HCT116 (cell line): ENCODE measurements around the gene MEIKIN. TPM values are rescaled to one million over a fixed set of nuclear protein-coding genes. Genes with fewer than 3 reads are reported as not detected.

ENCODE experiments used
- ATAC-seq: fragments of 200-7000 bp; cut with Tn5 transposase; 2 replicates; pipeline ENCODE4 v1.9.1; 2020; ENCODE audit warnings: mild to moderate bottlenecking, moderate library complexity
- BruUV-seq: library from RNA; stranded (reverse); fragments of 400-500 nt; replicated peaks from 2 replicates; lab custom pipeline; 2021; lab: Mats Ljungman, UMichigan
- CTCF ChIA-PET: fragments of 300-600 bp; sonication (Branson Sonifier 250); formaldehyde crosslinking; loops from one replicate; lab custom pipeline; 2021; ENCODE audit warnings: antibody characterized with exemption; lab: Charles Lee
- POLR2A ChIA-PET: fragments of 300-600, 350-600 bp; sonication (Branson Sonifier 250); formaldehyde crosslinking; loops from one replicate; lab custom pipeline; 2021; ENCODE audit warnings: antibody characterized with exemption; lab: Charles Lee
- RAD21 ChIA-PET, 2 experiments: fragments of 300-600 bp; sonication (Branson Sonifier 250); formaldehyde crosslinking; loops; one replicate each; lab custom pipeline; 2023; ENCODE audit warnings: low total read pairs in 2 of 2; ENCODE audit not compliant: uncharacterized antibody in 2 of 2, unreplicated experiment in 2 of 2, low non-redundant PET in 1 of 2; lab: Charles Lee
- DNase-seq: peaks from one replicate; pipeline ENCODE4 v3.0.0-alpha.2; 2010; ENCODE audit warnings: low read depth, low spot score
- H2AFZ ChIP-seq: fragments of 200-600 bp; shearing (Covaris generic), sonication (generic); 2 replicates; pipeline ENCODE4 v1.6.1; 2017; ENCODE audit warnings: low read depth, mixed run types, mixed read lengths, antibody characterized with exemption, low read length; ENCODE audit not compliant: poor library complexity, severe bottlenecking
- H3K27ac ChIP-seq: 2 replicates; pipeline ENCODE4 v1.5.1; 2012; ENCODE audit warnings: low read depth, low read length
- H3K27me3 ChIP-seq: fragments of 200-600 bp; sonication (generic); 2 replicates; pipeline ENCODE4 v1.6.1; 2016; ENCODE audit warnings: mixed run types, low read length, mixed read lengths; ENCODE audit not compliant: insufficient read depth
- H3K36me3 ChIP-seq, 2 experiments: fragments of 200-500 bp in 1 of 2; fragments of 200-600 bp in 1 of 2; sonication (Bioruptor generic) in 1 of 2; sonication (generic) in 1 of 2; 2 replicates each; pipeline versions ENCODE4 v1.5.1 to v1.6.1; 2014 to 2016; ENCODE audit warnings: low read length in 2 of 2, inconsistent platforms in 1 of 2, mixed read lengths in 1 of 2, mixed run types in 1 of 2; ENCODE audit not compliant: insufficient read depth in 2 of 2, control insufficient read depth in 1 of 2
- H3K4me1 ChIP-seq, 2 experiments: fragments of 200-600 bp in 1 of 2; sonication (generic) in 1 of 2; 2 replicates each; pipeline versions ENCODE4 v1.5.1 to v1.6.1; 2012 to 2017; ENCODE audit warnings: low read length in 2 of 2, inconsistent platforms in 1 of 2, mild to moderate bottlenecking in 1 of 2, mixed read lengths in 1 of 2, mixed run types in 1 of 2, moderate library complexity in 1 of 2; ENCODE audit not compliant: insufficient read depth in 2 of 2, control insufficient read depth in 1 of 2
- H3K4me2 ChIP-seq: fragments of 200-600 bp; sonication (generic); 2 replicates; pipeline ENCODE4 v1.6.1; 2017; ENCODE audit warnings: mixed run types, low read length, mixed read lengths
- H3K4me3 ChIP-seq, 2 experiments: fragments of 200-600 bp in 1 of 2; sonication (generic) in 1 of 2; replicated peaks in 1 of 2; 2 replicates each; pipeline ENCODE4 v1.5.1; 2011 to 2016; ENCODE audit warnings: low read length in 2 of 2, control low read depth in 1 of 2, low read depth in 1 of 2, mild to moderate bottlenecking in 1 of 2, mixed read lengths in 1 of 2, mixed run types in 1 of 2
- H3K79me2 ChIP-seq: fragments of 200-600 bp; sonication (generic); 2 replicates; pipeline ENCODE4 v1.6.1; 2017; ENCODE audit warnings: mild to moderate bottlenecking, mixed run types, low read length, moderate library complexity, mixed read lengths; ENCODE audit not compliant: insufficient read depth
- H3K9ac ChIP-seq: fragments of 200-600 bp; sonication (generic); 2 replicates; pipeline ENCODE4 v1.6.1; 2016; ENCODE audit warnings: low read length, mixed read lengths
- H3K9me2 ChIP-seq: fragments of 200-600 bp; sonication (generic), shearing (Covaris generic); 2 replicates; pipeline ENCODE4 v1.6.1; 2017; ENCODE audit warnings: mixed run types, mild to moderate bottlenecking, moderate library complexity; ENCODE audit not compliant: insufficient read depth
- H3K9me3 ChIP-seq, 2 experiments: fragments of 200-500 bp in 1 of 2; fragments of 200-600 bp in 1 of 2; sonication (Bioruptor generic) in 1 of 2; sonication (generic) in 1 of 2; 2 replicates each; pipeline ENCODE4 v1.6.1; 2014 to 2017; ENCODE audit warnings: low read length in 2 of 2, mixed read lengths in 2 of 2, inconsistent platforms in 1 of 2, low read depth in 1 of 2, mild to moderate bottlenecking in 1 of 2, mixed run types in 1 of 2, moderate library complexity in 1 of 2; ENCODE audit not compliant: control insufficient read depth in 1 of 2, insufficient read depth in 1 of 2
- H4K20me1 ChIP-seq: fragments of 200-600 bp; sonication (generic), shearing (Covaris generic); 2 replicates; pipeline ENCODE4 v1.6.1; 2017; ENCODE audit warnings: mixed run types, mild to moderate bottlenecking, moderate library complexity; ENCODE audit not compliant: insufficient read depth
- CBX3 ChIP-seq: IDR thresholded peaks from 2 replicates; pipeline ENCODE4 v1.6.1; 2012; ENCODE audit warnings: low read depth
- EGR1 ChIP-seq: IDR thresholded peaks from 2 replicates; pipeline ENCODE4 v1.6.1; 2012; ENCODE audit warnings: low read depth
- ELF1 ChIP-seq: IDR thresholded peaks from 2 replicates; pipeline ENCODE4 v1.6.1; 2012; ENCODE audit warnings: low read depth, borderline replicate concordance
- EZH2 ChIP-seq: fragments of 200-600 bp; sonication (generic); IDR thresholded peaks from 2 replicates; pipeline ENCODE4 v1.6.1; 2017; ENCODE audit warnings: antibody characterized with exemption, mixed run types
- EZH2phosphoT487 ChIP-seq: fragments of 200-600 bp; IDR thresholded peaks from 2 replicates; pipeline ENCODE4 v1.6.1; 2018; ENCODE audit warnings: antibody characterized with exemption, borderline replicate concordance
- JUND ChIP-seq: IDR thresholded peaks from 2 replicates; pipeline ENCODE4 v1.6.1; 2012
- POLR2A ChIP-seq: IDR thresholded peaks from 2 replicates; pipeline ENCODE4 v1.7.0; 2011; ENCODE audit warnings: borderline replicate concordance; ENCODE audit not compliant: insufficient read depth, insufficient read length; ENCODE audit errors: extremely low read depth
- RAD21 ChIP-seq: IDR thresholded peaks from 2 replicates; pipeline ENCODE4 v1.6.1; 2012; ENCODE audit warnings: low read depth, mild to moderate bottlenecking
- SIN3A ChIP-seq: IDR thresholded peaks from 2 replicates; pipeline ENCODE4 v1.6.1; 2012; ENCODE audit warnings: low read depth
- SP1 ChIP-seq: IDR thresholded peaks from 2 replicates; pipeline ENCODE4 v1.6.1; 2012; ENCODE audit warnings: low read depth
- SRF ChIP-seq: IDR thresholded peaks from 2 replicates; pipeline ENCODE4 v1.6.1; 2012; ENCODE audit warnings: low read depth
- TCF7L2 ChIP-seq: IDR thresholded peaks from 2 replicates; pipeline ENCODE4 v1.7.0; 2011; ENCODE audit warnings: borderline replicate concordance, inconsistent platforms; ENCODE audit not compliant: insufficient read depth, insufficient read length; ENCODE audit errors: extremely low read depth
- YY1 ChIP-seq: IDR thresholded peaks from 2 replicates; pipeline ENCODE4 v1.6.1; 2011; ENCODE audit warnings: low read length, low read depth, moderate library complexity, mild to moderate bottlenecking; ENCODE audit not compliant: insufficient replicate concordance; ENCODE audit errors: extremely low read depth
- ZFX ChIP-seq: fragments of 450-650 bp; IDR thresholded peaks from 2 replicates; pipeline ENCODE4 v1.6.1; 2017
- ZNF274 ChIP-seq: fragments of 200-500 bp; sonication (Bioruptor generic); IDR thresholded peaks from 2 replicates; pipeline ENCODE4 v1.6.1; 2014; ENCODE audit warnings: mild to moderate bottlenecking, low read depth, low read length, inconsistent platforms
- intact Hi-C: fragments of 100-400 bp; cut with micrococcal nuclease; formaldehyde crosslinking; loops from 2 replicates; pipeline ENCODE4 v1.10.0; 2022
- total RNA-seq: library from RNA; stranded (reverse); gene quantifications from one replicate; pipeline ENCODE4 v1.2.1, GENCODE V29; 2021; ENCODE audit not compliant: unreplicated experiment
- TF ChIP-seq, protein P1 (sequence below): IDR thresholded peaks from 2 replicates; pipeline ENCODE4 v1.6.1; 2011; ENCODE audit warnings: mild to moderate bottlenecking, low read length, moderate library complexity; ENCODE audit not compliant: insufficient replicate concordance; ENCODE audit errors: extremely low read depth
- TF ChIP-seq, protein P2 (sequence below): IDR thresholded peaks from 2 replicates; pipeline ENCODE4 v1.6.1; 2012
- TF ChIP-seq, protein P3 (sequence below): IDR thresholded peaks from 2 replicates; pipeline ENCODE4 v1.6.1; 2012; ENCODE audit warnings: low read depth
- TF ChIP-seq, protein P4 (sequence below): IDR thresholded peaks from 2 replicates; pipeline ENCODE4 v1.6.1; 2012

MEIKIN gene
- total RNA-seq, 1 experiment from 2014 or later, result not detected

DNA sequence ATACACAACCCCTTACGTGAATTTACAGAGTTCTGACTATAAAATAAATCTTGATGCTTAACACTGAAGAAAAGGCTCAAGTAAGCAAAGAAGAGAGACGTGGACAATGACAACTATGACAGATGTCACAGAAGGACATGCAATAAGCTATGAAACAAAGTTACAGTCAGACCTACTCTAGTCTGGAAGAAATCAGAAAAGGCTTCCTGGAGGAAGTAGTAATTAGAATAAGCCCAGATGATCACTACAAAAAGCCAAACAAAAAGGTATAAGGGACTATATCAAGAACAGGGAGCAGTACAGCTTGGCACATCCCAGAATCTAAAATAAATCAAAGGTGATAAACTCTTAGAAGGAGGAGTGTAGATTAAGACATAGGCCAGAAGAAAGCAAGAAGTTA, 154.9 kb downstream of the MEIKIN start:
- Histone ChIP-seq H3K27ac (no peak overlapping the region), H3K4me1 (peaks cover 0 to 4% of the 10 kb centered on the region in 2 experiments; a peak in 2 of 4 replicates), H3K36me3 (no peaks in the 10 kb centered on the region), H4K20me1 (no peaks in the 10 kb centered on the region), H3K4me2 (no peak overlapping the region), H3K9me2 (no peaks in the 10 kb centered on the region), H3K27me3 (no peaks in the 10 kb centered on the region), H3K9ac (no peak overlapping the region), H2AFZ (no peak overlapping the region), H3K79me2 (peaks cover 94% of the 10 kb centered on the region), H3K4me3 (no peak overlapping the region), H3K9me3 (no peaks in the 10 kb centered on the region)
- intact Hi-C loops, result no loop called here
- ChIA-PET CTCF (interaction anchor here (0.8 kb wide), 1 partner anchor 42 kb away, joined by 3 read pairs; no protein-coding TSS in a partner anchor), POLR2A (no interaction called here), RAD21 (no interaction called here)
- DNase-seq, result no peak
- no peak for ATAC-seq
- TF ChIP-seq ZNF274 (no peak), JUND (no peak), ZFX (no peak), EZH2 (no peak), SRF (no peak), RAD21 (no peak), EGR1 (no peak), TCF7L2 (no peak), EZH2phosphoT487 (no peak), POLR2A (no peak), YY1 (no peak), ELF1 (no peak), SIN3A (no peak), CBX3 (no peak), SP1 (no peak)
- TF ChIP-seq, protein P1, sequence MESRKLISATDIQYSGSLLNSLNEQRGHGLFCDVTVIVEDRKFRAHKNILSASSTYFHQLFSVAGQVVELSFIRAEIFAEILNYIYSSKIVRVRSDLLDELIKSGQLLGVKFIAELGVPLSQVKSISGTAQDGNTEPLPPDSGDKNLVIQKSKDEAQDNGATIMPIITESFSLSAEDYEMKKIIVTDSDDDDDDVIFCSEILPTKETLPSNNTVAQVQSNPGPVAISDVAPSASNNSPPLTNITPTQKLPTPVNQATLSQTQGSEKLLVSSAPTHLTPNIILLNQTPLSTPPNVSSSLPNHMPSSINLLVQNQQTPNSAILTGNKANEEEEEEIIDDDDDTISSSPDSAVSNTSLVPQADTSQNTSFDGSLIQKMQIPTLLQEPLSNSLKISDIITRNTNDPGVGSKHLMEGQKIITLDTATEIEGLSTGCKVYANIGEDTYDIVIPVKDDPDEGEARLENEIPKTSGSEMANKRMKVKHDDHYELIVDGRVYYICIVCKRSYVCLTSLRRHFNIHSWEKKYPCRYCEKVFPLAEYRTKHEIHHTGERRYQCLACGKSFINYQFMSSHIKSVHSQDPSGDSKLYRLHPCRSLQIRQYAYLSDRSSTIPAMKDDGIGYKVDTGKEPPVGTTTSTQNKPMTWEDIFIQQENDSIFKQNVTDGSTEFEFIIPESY, result no peak
- TF ChIP-seq, protein P2, sequence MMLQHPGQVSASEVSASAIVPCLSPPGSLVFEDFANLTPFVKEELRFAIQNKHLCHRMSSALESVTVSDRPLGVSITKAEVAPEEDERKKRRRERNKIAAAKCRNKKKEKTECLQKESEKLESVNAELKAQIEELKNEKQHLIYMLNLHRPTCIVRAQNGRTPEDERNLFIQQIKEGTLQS, result no peak
- TF ChIP-seq, protein P3, sequence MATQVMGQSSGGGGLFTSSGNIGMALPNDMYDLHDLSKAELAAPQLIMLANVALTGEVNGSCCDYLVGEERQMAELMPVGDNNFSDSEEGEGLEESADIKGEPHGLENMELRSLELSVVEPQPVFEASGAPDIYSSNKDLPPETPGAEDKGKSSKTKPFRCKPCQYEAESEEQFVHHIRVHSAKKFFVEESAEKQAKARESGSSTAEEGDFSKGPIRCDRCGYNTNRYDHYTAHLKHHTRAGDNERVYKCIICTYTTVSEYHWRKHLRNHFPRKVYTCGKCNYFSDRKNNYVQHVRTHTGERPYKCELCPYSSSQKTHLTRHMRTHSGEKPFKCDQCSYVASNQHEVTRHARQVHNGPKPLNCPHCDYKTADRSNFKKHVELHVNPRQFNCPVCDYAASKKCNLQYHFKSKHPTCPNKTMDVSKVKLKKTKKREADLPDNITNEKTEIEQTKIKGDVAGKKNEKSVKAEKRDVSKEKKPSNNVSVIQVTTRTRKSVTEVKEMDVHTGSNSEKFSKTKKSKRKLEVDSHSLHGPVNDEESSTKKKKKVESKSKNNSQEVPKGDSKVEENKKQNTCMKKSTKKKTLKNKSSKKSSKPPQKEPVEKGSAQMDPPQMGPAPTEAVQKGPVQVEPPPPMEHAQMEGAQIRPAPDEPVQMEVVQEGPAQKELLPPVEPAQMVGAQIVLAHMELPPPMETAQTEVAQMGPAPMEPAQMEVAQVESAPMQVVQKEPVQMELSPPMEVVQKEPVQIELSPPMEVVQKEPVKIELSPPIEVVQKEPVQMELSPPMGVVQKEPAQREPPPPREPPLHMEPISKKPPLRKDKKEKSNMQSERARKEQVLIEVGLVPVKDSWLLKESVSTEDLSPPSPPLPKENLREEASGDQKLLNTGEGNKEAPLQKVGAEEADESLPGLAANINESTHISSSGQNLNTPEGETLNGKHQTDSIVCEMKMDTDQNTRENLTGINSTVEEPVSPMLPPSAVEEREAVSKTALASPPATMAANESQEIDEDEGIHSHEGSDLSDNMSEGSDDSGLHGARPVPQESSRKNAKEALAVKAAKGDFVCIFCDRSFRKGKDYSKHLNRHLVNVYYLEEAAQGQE, result no peak
- TF ChIP-seq, protein P4, sequence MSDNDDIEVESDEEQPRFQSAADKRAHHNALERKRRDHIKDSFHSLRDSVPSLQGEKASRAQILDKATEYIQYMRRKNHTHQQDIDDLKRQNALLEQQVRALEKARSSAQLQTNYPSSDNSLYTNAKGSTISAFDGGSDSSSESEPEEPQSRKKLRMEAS, result no peak
- BruUV-seq, result no TSS peak
